Loucy (cell line): ENCODE measurements around the gene CDC42EP3.

Experiments
- H2AFZ ChIP-seq: fragments of 200-600 bp; sonication (generic); 2 replicates; pipeline ENCODE4 v1.6.0; 2016; ENCODE audit warnings: antibody characterized with exemption, mild to moderate bottlenecking, low read length, moderate library complexity
- H3F3A ChIP-seq: fragments of 200-600 bp; 2 replicates; pipeline ENCODE4 v1.6.0; 2016; ENCODE audit warnings: antibody characterized with exemption, low read depth, mild to moderate bottlenecking
- H3K27me3 ChIP-seq: fragments of 200-600 bp; sonication (generic); 2 replicates; pipeline ENCODE4 v1.6.1; 2014; ENCODE audit warnings: low read length, mild to moderate bottlenecking; ENCODE audit not compliant: insufficient read depth, poor library complexity, severe bottlenecking
- H3K36me3 ChIP-seq: fragments of 200-600 bp; sonication (generic); 2 replicates; pipeline ENCODE4 v1.6.1; 2016; ENCODE audit warnings: low read length; ENCODE audit not compliant: insufficient read depth
- H3K4me1 ChIP-seq: fragments of 200-600 bp; sonication (generic); 2 replicates; pipeline ENCODE4 v1.5.1; 2014; ENCODE audit warnings: low read length, mild to moderate bottlenecking; ENCODE audit not compliant: insufficient read depth, poor library complexity, severe bottlenecking
- H3K4me2 ChIP-seq: fragments of 200-600 bp; sonication (generic); 2 replicates; pipeline ENCODE4 v1.6.0; 2014; ENCODE audit warnings: antibody characterized with exemption, low read length, low read depth, mild to moderate bottlenecking; ENCODE audit not compliant: poor library complexity, severe bottlenecking
- H3K4me3 ChIP-seq: fragments of 200-600 bp; sonication (generic); 2 replicates; pipeline ENCODE4 v1.5.1; 2014; ENCODE audit warnings: low read length, mild to moderate bottlenecking, mixed read lengths; ENCODE audit not compliant: poor library complexity, severe bottlenecking
- H3K79me2 ChIP-seq: fragments of 200-600 bp; sonication (generic); 2 replicates; pipeline ENCODE4 v1.6.1; 2014; ENCODE audit warnings: low read length; ENCODE audit not compliant: insufficient read depth
- H3K9ac ChIP-seq: fragments of 200-600 bp; sonication (generic); 2 replicates; pipeline ENCODE4 v1.6.0; 2014; ENCODE audit warnings: mild to moderate bottlenecking, low read depth, low read length, moderate library complexity; ENCODE audit not compliant: poor library complexity, severe bottlenecking
- H3K9me2 ChIP-seq: fragments of 200-600 bp; sonication (generic); replicated peaks from 2 replicates; pipeline ENCODE4 v1.6.1; 2016; ENCODE audit warnings: low read depth, low read length, mixed read lengths
- H3K9me3 ChIP-seq: fragments of 200-600 bp; sonication (generic); 2 replicates; pipeline ENCODE4 v1.6.1; 2014; ENCODE audit warnings: mild to moderate bottlenecking, antibody characterized with exemption, low read length, low read depth; ENCODE audit not compliant: insufficient read depth
- H4K20me1 ChIP-seq: fragments of 200-600 bp; sonication (generic); 2 replicates; pipeline ENCODE4 v1.6.0; 2014; ENCODE audit warnings: antibody characterized with exemption, low read length, mild to moderate bottlenecking; ENCODE audit not compliant: insufficient read depth, poor library complexity, severe bottlenecking
- CTCF ChIP-seq: fragments of 200-600 bp; sonication (generic); conservative IDR thresholded peaks from 2 replicates; pipeline ENCODE4 v1.5.1; 2014; ENCODE audit warnings: mild to moderate bottlenecking, antibody characterized with exemption, low read length
- EZH2phosphoT487 ChIP-seq: fragments of 200-600 bp; IDR thresholded peaks from 2 replicates; pipeline ENCODE4 v1.6.1; 2018; ENCODE audit warnings: antibody characterized with exemption, mild to moderate bottlenecking, moderate library complexity, borderline replicate concordance

The CDC42EP3 gene

GRCh38 chr2:37622450-37623100 is 48.9 kb downstream of the CDC42EP3 start:
- Histone ChIP-seq H3K9me2 (no peaks in the 10 kb centered on the region), H3K36me3 (no peaks in the 10 kb centered on the region), H3K4me2 (no peak overlapping the region), H3K9me3 (no peaks in the 10 kb centered on the region), H3K79me2 (no peaks in the 10 kb centered on the region), H2AFZ (no peak overlapping the region), H3K9ac (no peak overlapping the region), H3K4me1 (peaks cover 39% of the 10 kb centered on the region), H3K27me3 (no peaks in the 10 kb centered on the region), H3F3A (no peaks in the 10 kb centered on the region), H3K4me3 (no peak overlapping the region), H4K20me1 (no peaks in the 10 kb centered on the region)
- no peak for TF ChIP-seq EZH2phosphoT487
- TF ChIP-seq CTCF, result no peak

- no peaks in the 10 kb centered on the region for H3K9me2 ChIP-seq
- peaks cover 41% of the 10 kb centered on the region for H3K4me1 ChIP-seq
- no peaks in the 10 kb centered on the region for H3K9me3 ChIP-seq
- H3F3A ChIP-seq, result no peaks in the 10 kb centered on the region
- no peak overlapping the region for H3K9ac ChIP-seq
- H3K4me3 ChIP-seq, result no peak overlapping the region
- no peaks in the 10 kb centered on the region for H3K27me3 ChIP-seq
- no peaks in the 10 kb centered on the region for H3K36me3 ChIP-seq
- no peak overlapping the region for H2AFZ ChIP-seq
- TF ChIP-seq EZH2phosphoT487, result no peak
- TF ChIP-seq CTCF, result no peak
- no peaks in the 10 kb centered on the region for H4K20me1 ChIP-seq
- H3K79me2 ChIP-seq, result no peaks in the 10 kb centered on the region
- no peak overlapping the region for H3K4me2 ChIP-seq
Observed at GRCh38 chr2:37621199-37621598, 50.2 kb downstream of the CDC42EP3 start.

GRCh38 chr2:37619959-37620300 is 51.5 kb downstream of the CDC42EP3 start:
- H3K9me2 ChIP-seq, result no peaks in the 10 kb centered on the region
- no peaks in the 10 kb centered on the region for H3K36me3 ChIP-seq
- no peaks in the 10 kb centered on the region for H3K79me2 ChIP-seq
- no peaks in the 10 kb centered on the region for H3K9me3 ChIP-seq
- H3K4me2 ChIP-seq, result no peak overlapping the region
- H3K4me1 ChIP-seq, result peaks cover 39% of the 10 kb centered on the region
- TF ChIP-seq EZH2phosphoT487, result no peak
- TF ChIP-seq CTCF, result no peak
- no peak overlapping the region for H3K4me3 ChIP-seq
- H3K27me3 ChIP-seq, result no peaks in the 10 kb centered on the region
- no peaks in the 10 kb centered on the region for H4K20me1 ChIP-seq
- H3F3A ChIP-seq, result no peaks in the 10 kb centered on the region
- H2AFZ ChIP-seq, result 0 out of 2 replicates have a peak overlapping the region, but pooled peaks have one; percentile 6
- H3K9ac ChIP-seq, result no peak overlapping the region
